NCI-H2227 (cell line): ENCODE results near the gene PPFIBP1.
"Not testable (repeated sequence)": the region's sequence is repeated elsewhere in the genome, so short reads cannot be mapped to it uniquely, and the experiment has no call there.

ENCODE experiments used
- DNase-seq: peaks from one replicate; lab custom pipeline; 2025; ENCODE audit not compliant: unreplicated experiment; lab: John Stamatoyannopoulos, UW

PPFIBP1 gene

GRCh38 chr12:27652174-27652763, 128.3 kb downstream of the PPFIBP1 start:
- peak; percentile 60 for DNase-seq

GRCh38 chr12:27653661-27654060, 129.7 kb downstream of the PPFIBP1 start:
- DNase-seq, result no peak

- not testable (repeated sequence) for DNase-seq
These were observed 131.5 kb downstream of the PPFIBP1 start for GRCh38 chr12:27655476-27655875.

- DNase-seq, result no peak
These were observed 133.3 kb downstream of the PPFIBP1 start for GRCh38 chr12:27657296-27657695.

- no peak for DNase-seq
These were observed 141.7 kb downstream of the PPFIBP1 start for GRCh38 chr12:27665704-27666103.

- no peak for DNase-seq
These were observed 142.5 kb downstream of the PPFIBP1 start for GRCh38 chr12:27666510-27666909.

GRCh38 chr12:27667540-27667939, 143.5 kb downstream of the PPFIBP1 start:
- no peak for DNase-seq

- DNase-seq, result no peak
These were observed 148.0 kb downstream of the PPFIBP1 start for GRCh38 chr12:27672051-27672450.

- DNase-seq, result no peak
These were observed 148.6 kb downstream of the PPFIBP1 start for GRCh38 chr12:27672643-27673042.

GRCh38 chr12:27673101-27673718, 149.2 kb downstream of the PPFIBP1 start:
- no peak for DNase-seq

GRCh38 chr12:27674989-27675388, 151.0 kb downstream of the PPFIBP1 start:
- no peak for DNase-seq

- DNase-seq, result no peak
These were observed 156.6 kb downstream of the PPFIBP1 start for GRCh38 chr12:27680619-27681018.

- no peak for DNase-seq
These were observed 158.5 kb downstream of the PPFIBP1 start for GRCh38 chr12:27682534-27682933.

GRCh38 chr12:27685274-27685673, 161.3 kb downstream of the PPFIBP1 start:
- DNase-seq, result no peak

GRCh38 chr12:27686147-27686546, 162.1 kb downstream of the PPFIBP1 start:
- DNase-seq, result no peak

GRCh38 chr12:27688671-27689070, 164.7 kb downstream of the PPFIBP1 start:
- DNase-seq, result no peak

GRCh38 chr12:27689558-27690180, 165.7 kb downstream of the PPFIBP1 start:
- no peak for DNase-seq

GRCh38 chr12:27693403-27693802, 169.4 kb downstream of the PPFIBP1 start:
- DNase-seq, result no peak

- no peak for DNase-seq
These were observed 171.7 kb downstream of the PPFIBP1 start for GRCh38 chr12:27695556-27696292.

GRCh38 chr12:27696293-27696652, 172.3 kb downstream of the PPFIBP1 start, which contains the start of gene REP15:
Gene REP15, plus strand, starts transcription at chr12:27696447. Its CDS starts 116 bp downstream, at chr12:27696563.
- no peak for DNase-seq

GRCh38 chr12:27696864-27697564, 173.0 kb downstream of the PPFIBP1 start:
- DNase-seq, result no peak
